GM19035 (cell line): Measurements from ENCODE around the gene UBASH3B.
"Not testable (repeated sequence)": the region's sequence is repeated elsewhere in the genome, so short reads cannot be mapped to it uniquely, and the experiment has no call there.

Experiments
- ATAC-seq: cut with Tn5 transposase; IDR thresholded peaks from one replicate; pipeline ENCODE4 v1.9.1; 2021; ENCODE audit not compliant: unreplicated experiment

Gene UBASH3B

GRCh38 chr11:122655527-122656072, at the start of gene UBASH3B:
Gene UBASH3B, plus strand, starts transcription at chr11:122655722. Its CDS starts 328 bp downstream, at chr11:122656050.
- ATAC-seq: peak; percentile 84

- ATAC-seq: not testable (repeated sequence)
These were observed 48.4 kb upstream of the UBASH3B start for GRCh38 chr11:122607162-122607561.

DNA sequence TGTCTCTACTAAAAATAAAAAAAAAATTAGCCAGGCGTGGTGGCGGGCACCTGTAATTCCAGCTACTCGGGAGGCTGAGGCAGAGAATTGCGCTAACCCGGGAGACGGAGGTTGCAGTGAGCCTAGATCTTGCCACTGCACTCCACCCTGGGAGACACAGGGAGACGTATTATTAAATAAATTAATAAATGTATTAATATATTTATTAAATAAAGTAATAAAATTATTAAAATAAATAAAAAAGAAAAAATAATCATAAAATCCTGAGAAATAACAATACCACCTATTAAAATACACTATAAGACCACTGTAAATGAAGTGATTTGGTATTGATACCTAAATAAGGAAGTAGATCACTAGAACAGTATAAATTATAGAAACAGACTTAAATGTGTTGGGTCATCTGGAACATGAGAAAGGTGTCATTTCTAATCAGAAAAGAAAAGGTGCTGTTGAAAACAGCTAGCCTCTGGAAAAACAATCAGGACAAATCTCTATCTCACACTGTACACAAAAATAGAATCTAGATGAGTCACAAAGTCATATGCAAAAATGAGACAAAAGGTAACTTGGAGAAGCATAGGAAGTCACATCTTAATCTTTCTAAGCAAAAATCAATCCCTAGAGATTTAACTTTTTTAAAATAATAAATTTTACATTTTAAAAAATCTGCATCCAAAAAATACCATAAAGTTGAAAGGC, 43.2 kb upstream of the UBASH3B start:
- no peak for ATAC-seq

GRCh38 chr11:122616718-122617117, 38.8 kb upstream of the UBASH3B start:
- ATAC-seq: no peak

DNA sequence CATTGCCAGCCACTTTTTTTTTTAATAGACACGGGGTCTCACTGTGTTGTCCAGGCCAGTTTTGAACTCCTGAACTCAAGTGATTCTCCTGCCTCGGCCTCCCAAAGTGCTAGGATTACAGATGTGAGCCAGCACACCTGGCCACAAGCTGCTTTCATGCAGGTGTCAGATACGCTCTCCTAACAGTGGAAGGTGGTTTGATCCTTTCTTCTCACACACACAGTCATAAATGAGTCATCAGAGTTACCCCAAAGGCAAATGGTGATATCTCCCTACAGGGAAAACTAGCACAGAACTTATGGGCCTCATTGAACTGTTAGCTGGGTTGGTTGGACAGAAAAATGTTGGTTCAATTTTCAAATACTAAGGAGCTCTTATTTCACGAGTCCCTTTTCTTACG, 38.2 kb upstream of the UBASH3B start:
- no peak for ATAC-seq

DNA sequence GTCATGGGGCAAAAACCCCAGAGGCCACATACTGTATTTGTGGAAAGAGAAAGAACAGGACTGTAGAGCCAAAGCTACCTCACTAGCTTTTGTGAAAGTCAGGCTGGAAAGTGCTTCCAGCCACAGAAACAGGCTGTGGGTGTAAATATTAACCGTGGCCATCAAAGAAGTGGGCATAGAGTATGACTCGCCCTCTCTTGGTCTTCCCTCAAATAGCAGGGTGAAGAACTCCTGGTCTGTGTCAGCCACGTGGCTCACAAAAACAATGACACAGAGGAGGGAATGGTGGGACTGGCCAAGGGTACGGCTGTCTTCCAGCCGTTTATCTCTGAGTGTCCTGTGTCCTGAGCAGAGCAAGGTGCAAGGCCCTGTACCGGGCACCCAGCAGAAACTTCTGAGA, 37.6 kb upstream of the UBASH3B start:
- no peak for ATAC-seq

DNA sequence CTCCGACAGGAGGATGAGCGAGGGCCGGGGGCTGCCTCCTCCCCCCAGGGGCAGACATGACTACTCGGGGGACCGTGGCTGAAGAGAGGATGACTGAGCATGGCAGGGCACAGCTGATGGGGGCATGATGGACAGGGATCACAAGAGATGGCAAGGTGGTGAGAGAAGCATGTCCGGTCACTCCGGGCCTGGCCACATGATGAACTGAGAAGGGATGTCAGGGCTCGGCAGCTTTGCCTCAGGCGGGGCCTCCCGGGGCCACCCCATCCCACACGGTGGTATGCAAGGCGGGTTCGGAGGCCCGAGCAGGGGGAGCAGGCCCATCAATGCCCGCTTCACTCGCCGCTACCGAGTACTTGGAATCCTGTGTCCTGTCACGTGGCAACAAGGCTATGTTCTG, 36.6 kb upstream of the UBASH3B start:
- ATAC-seq: no peak

- no peak for ATAC-seq
These were observed 35.8 kb upstream of the UBASH3B start for GRCh38 chr11:122619757-122620156.

- ATAC-seq: not testable (repeated sequence)
These were observed 30.0 kb upstream of the UBASH3B start for GRCh38 chr11:122625501-122625900.

DNA sequence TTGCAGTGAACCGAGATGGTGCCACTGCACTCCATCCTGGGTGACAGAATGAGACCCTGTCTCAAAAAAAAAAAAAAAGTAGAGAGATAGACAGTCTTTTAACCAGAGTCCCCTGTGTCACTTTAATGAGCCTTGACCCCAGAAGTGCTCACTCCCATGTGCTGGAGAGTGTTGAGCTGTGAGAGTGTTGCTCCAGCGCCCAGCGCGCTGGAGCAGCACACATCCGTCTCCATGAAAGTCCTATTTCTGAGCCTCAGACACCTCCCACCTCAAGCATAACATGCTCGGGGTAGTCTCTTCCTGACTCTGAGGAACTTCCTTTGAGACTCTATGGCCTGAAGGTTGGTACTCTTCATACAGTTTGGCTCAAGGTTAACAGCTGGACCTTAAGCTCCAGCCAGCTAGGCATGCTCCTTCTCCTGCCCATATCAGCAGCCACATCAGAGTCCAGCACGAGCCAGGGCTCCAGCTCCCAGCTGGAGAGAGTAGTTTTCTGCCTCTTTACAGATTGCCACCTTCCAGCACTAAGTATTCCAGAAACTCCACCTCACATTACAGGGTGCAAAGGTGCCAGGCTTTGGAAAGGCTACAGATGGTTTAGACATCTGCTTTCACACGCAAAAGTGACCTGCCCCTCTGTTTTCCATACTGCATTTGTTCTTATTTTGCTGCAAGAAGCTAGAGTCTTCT, 29.4 kb upstream of the UBASH3B start:
- no peak for ATAC-seq

GRCh38 chr11:122627745-122628144, 27.8 kb upstream of the UBASH3B start:
- ATAC-seq: no peak

GRCh38 chr11:122628810-122629555, 26.5 kb upstream of the UBASH3B start:
- peak; percentile 69 for ATAC-seq

GRCh38 chr11:122632181-122632824, 23.2 kb upstream of the UBASH3B start:
- no peak for ATAC-seq

DNA sequence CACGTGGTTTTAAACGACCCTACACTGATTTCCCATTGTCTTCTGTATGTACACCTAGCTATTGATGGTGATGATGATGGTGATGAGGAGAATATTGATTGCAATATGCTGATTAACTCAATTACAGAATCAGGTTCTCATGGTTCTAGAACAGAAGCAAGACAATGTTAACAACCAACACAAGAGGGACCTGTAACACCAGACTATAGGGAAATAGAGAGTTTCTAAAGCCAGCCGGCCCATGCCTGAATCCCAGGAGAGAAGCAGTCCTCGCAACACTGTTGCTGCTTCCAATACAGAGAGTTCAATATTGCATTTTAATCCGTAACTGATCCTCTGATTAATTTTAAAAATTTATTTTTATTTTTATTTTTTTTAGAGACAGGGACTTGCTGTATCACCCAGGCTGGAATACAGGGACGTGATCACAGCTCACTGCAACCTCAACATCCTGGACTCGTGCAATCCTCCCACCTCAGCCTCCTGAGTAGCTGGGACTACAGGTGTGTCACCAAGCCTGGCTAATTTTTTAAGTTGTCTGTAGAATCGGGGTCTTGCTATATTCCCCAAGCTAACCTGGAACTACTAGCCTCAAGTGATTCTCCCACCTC, 22.2 kb upstream of the UBASH3B start:
- ATAC-seq: no peak

GRCh38 chr11:122634501-122634900, 21.0 kb upstream of the UBASH3B start:
- no peak for ATAC-seq

- no peak for ATAC-seq
These were observed 18.0 kb upstream of the UBASH3B start for GRCh38 chr11:122637541-122637940.

DNA sequence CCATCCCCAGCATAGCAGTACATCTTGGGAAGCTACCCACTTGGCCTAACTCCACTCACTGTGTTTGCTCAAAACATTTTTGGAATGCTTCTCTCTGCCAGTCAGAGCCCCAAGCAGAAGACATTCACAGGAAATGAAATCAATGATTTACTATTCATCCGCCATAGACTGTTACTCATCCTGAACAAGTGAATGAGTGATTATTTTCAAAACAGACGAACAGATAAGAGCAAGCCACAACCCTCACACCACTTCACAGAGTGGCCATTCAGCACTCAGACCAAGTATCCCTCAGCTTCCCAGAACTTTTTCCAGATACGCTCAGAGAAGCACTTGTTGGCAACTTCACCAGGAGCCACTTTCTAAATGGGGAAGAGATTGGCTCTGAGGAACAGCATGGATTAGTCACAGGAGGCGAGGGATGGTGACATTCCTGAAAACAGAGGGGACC, 13.0 kb upstream of the UBASH3B start:
- ATAC-seq: no peak

- no peak for ATAC-seq
These were observed 12.6 kb upstream of the UBASH3B start for GRCh38 chr11:122642971-122643370.

DNA sequence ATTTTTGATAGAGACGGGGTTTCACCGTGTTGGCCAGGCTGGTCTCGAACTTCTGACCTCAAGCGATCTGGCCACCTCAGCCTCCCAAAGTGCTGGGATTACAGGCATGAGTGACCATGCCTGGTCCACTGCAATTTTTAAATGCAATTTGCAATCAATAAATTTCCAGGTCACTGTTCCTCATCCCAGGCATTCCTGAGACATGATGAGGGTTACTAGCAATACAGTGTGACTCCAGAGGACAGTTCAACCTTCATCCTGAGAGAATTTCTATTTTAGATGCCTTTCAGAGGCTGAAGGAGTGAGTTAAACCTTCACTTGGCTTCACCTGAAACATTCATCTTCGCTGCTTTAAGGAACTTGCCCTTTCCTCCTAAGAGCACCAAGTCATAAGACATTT, 9.7 kb upstream of the UBASH3B start:
- ATAC-seq: no peak

GRCh38 chr11:122646549-122647340, 8.8 kb upstream of the UBASH3B start:
- no peak for ATAC-seq
